IPS DF 4.7 (cell line): ENCODE data around the gene CCL13.

Experiments used
- DNase-seq: peaks from one replicate; pipeline ENCODE4 v3.0.0-alpha.2; 2013; ENCODE audit warnings: low spot score; ENCODE audit errors: extremely low read depth

Gene CCL13

GRCh38 chr17:34384822-34385605 is 28.7 kb downstream of the CCL13 start:
- DNase-seq, result no peak

- DNase-seq, result no peak
Measured at GRCh38 chr17:34386343-34386696, 30.0 kb downstream of the CCL13 start.

- DNase-seq, result no peak
Measured at GRCh38 chr17:34386697-34387550, 30.6 kb downstream of the CCL13 start.

GRCh38 chr17:34387566-34387965 is 31.3 kb downstream of the CCL13 start:
- DNase-seq, result no peak

- no peak for DNase-seq
Measured at GRCh38 chr17:34389126-34389750, 33.0 kb downstream of the CCL13 start.

- no peak for DNase-seq
Measured at GRCh38 chr17:34390649-34391048, 34.4 kb downstream of the CCL13 start.

GRCh38 chr17:34391241-34391640 is 35.0 kb downstream of the CCL13 start:
- no peak for DNase-seq

GRCh38 chr17:34393401-34393800 is 37.1 kb downstream of the CCL13 start:
- no peak for DNase-seq

GRCh38 chr17:34397265-34397664 is 41.0 kb downstream of the CCL13 start:
- DNase-seq, result no peak

GRCh38 chr17:34398990-34399389 is 42.7 kb downstream of the CCL13 start:
- no peak for DNase-seq

- DNase-seq, result no peak
Measured at GRCh38 chr17:34399725-34400124, 43.4 kb downstream of the CCL13 start.

- DNase-seq, result no peak
Measured at GRCh38 chr17:34400301-34400931, 44.1 kb downstream of the CCL13 start.

GRCh38 chr17:34401165-34401564 is 44.9 kb downstream of the CCL13 start:
- DNase-seq, result no peak

- DNase-seq, result no peak
Measured at GRCh38 chr17:34403006-34403405, 46.7 kb downstream of the CCL13 start.

GRCh38 chr17:34406226-34406625 is 49.9 kb downstream of the CCL13 start:
- no peak for DNase-seq
